C4-2B (cell line): Measurements from ENCODE around the gene ESYT2.

ENCODE experiments used
- H3K27ac ChIP-seq: fragments of 450-650 bp; 2 replicates; pipeline ENCODE4 v1.5.1; 2017
- ZFX ChIP-seq: fragments of 450-650 bp; IDR thresholded peaks from 2 replicates; pipeline ENCODE4 v1.6.1; 2017
- TF ChIP-seq, protein P1 (sequence below): fragments of 450-650 bp; conservative IDR thresholded peaks from 2 replicates; pipeline ENCODE4 v1.5.1; 2017; ENCODE audit warnings: mild to moderate bottlenecking

Gene ESYT2

DNA sequence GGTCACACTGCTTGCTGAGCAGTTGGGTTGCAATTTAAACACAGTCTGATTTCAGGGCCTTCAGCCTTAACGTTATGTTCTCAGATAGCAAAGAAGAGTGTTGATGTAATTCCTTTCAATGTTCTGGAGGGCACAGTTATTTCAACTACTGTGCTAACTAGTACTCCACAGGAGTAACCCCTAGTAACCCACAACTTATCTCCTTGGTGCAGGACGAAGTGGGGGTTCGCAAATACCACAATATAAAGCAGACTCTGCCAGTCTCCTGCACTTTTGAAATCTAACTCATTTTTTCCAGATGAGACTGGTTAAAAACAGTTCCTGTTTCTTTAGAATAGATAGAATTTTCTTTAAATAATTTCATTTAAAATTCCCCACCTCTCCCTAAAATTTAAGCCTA is 77.6 kb downstream of the ESYT2 start:
- TF ChIP-seq, protein P1, sequence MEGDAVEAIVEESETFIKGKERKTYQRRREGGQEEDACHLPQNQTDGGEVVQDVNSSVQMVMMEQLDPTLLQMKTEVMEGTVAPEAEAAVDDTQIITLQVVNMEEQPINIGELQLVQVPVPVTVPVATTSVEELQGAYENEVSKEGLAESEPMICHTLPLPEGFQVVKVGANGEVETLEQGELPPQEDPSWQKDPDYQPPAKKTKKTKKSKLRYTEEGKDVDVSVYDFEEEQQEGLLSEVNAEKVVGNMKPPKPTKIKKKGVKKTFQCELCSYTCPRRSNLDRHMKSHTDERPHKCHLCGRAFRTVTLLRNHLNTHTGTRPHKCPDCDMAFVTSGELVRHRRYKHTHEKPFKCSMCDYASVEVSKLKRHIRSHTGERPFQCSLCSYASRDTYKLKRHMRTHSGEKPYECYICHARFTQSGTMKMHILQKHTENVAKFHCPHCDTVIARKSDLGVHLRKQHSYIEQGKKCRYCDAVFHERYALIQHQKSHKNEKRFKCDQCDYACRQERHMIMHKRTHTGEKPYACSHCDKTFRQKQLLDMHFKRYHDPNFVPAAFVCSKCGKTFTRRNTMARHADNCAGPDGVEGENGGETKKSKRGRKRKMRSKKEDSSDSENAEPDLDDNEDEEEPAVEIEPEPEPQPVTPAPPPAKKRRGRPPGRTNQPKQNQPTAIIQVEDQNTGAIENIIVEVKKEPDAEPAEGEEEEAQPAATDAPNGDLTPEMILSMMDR: no peak
- TF ChIP-seq ZFX: no peak
- H3K27ac ChIP-seq: no peak overlapping the region

DNA sequence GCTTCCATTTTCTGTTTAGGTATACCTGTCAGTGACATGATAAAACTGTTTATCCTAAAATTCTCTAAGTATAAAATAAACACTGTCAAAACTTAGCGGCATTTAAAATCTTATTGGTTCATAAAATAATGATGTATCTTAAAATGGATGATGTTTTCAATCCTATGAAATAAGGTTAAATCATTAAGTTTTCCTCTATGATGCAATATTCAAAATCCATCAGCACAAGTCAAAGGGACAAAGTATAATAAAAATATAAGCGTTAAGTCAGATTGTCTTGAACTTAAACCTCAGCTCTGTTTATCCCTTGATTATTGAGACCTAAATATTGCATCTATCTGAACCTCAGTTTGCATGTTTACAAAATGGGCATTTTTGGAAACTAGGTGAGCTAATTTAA is 78.1 kb downstream of the ESYT2 start:
- TF ChIP-seq ZFX: no peak
- TF ChIP-seq, protein P1: no peak
- H3K27ac ChIP-seq: no peak overlapping the region

DNA sequence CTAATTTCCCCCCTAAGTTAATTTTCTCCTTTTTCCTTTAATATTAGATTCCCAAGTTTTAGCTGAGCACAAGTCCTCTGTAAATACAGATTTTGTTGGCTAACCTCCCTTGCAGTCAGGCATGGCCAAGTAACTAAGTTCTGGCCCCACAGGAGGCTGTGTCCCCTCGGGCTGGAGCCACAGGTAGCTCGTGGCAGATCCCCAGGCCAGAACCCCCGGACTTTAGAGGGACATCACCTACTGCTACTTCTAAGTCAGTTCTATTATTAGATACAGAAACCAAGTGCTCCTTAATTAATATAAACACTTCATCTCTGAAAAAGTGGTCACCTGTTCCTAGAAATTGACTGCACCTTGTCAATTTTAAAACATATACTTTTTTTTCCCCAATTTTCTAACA is 78.6 kb downstream of the ESYT2 start:
- H3K27ac ChIP-seq: no peak overlapping the region
- TF ChIP-seq, protein P1: no peak
- no peak for TF ChIP-seq ZFX

DNA sequence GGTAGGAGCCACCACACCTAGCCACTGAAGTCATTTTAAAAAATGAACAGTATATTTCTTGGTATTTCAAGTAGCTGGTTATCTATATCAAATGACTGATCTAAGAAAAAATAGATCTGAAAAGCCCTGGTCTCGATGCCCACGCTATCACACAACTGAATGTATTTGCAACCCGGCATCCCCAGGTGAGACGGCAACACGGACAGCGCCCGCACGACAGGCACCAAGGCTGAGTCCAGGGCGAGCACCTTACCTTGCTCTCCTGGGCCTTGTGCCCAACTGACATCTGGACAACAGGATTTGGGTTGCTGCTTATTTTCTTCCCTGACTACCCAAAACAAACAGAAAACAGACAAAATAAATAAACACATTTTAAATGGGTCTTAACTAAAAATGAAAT is 79.9 kb downstream of the ESYT2 start:
- TF ChIP-seq, protein P1: no peak
- no peak for TF ChIP-seq ZFX
- no peak overlapping the region for H3K27ac ChIP-seq

DNA sequence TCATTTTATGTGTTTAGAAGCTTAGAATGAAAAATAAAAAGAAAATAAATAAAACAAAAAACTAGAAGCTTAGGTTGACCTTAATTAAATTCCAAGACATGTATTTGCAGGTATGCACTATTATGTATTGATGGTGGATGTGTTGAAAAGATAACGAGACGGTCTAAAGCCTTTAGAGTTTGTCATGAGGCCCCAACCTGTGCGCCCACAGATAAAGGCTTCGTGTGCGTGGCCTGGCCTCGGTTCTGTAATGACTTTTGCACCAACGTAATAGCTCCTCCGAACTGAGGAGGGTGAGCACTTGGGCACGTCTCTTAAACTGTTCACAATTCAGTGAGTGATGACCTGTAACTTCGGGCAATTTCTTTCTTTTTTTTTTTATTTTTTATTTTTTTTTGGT is 81.0 kb downstream of the ESYT2 start:
- H3K27ac ChIP-seq: no peak overlapping the region
- no peak for TF ChIP-seq ZFX
- TF ChIP-seq, protein P1: no peak

DNA sequence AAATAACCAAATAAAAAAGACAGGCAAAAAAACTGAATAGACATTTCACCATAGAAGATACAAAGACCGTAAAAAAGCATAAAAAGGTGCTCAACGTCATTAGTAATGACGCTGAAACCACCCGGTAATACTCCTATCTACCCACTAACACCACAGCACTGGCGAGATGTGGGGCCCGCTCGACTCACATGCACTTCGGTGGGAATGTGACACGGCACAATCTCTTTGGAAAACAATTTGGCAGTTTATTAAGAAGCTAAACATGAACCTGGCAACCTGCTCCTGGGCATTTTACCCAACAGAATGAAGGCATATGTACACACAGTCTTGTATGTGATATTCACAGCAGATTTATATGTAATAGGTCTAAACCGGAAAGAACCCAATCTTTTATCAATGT is 81.9 kb downstream of the ESYT2 start:
- no peak overlapping the region for H3K27ac ChIP-seq
- TF ChIP-seq ZFX: no peak
- TF ChIP-seq, protein P1: no peak

DNA sequence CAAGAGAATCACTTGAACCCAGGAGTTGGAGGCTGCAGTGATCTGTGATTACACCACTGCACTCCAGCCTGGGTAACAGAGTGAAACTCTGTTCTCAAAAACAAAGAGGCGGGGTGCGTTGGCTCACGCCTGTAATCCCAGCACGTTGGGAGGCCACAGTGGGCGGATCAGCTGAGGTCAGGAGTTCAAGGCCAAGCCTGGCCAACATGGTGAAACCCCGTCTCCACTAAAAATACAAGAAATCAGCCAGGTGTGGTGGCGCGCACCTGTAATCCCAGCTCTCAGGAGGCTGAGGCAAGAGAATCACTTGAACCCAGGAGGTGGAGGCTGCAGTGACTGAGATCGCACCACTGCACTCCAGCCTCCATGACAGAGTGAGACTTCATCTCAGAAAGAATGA is 82.4 kb downstream of the ESYT2 start:
- no peak overlapping the region for H3K27ac ChIP-seq
- TF ChIP-seq, protein P1: no peak
- TF ChIP-seq ZFX: no peak
